GM18907 (cell line): ENCODE measurements around the gene SMIM33.
"Not testable (repeated sequence)": the region's sequence is repeated elsewhere in the genome, so short reads cannot be mapped to it uniquely, and the experiment has no call there.

Experiments
- ATAC-seq: cut with Tn5 transposase; IDR thresholded peaks from one replicate; pipeline ENCODE4 v1.9.1; 2021; ENCODE audit warnings: mild to moderate bottlenecking, moderate library complexity; ENCODE audit not compliant: unreplicated experiment

SMIM33 gene

GRCh38 chr5:139470821-139471300 lies at the start of gene SMIM33:
SMIM33 (plus strand) TSS chr5:139471004; CDS start chr5:139471122, 118 bp downstream.
- no peak for ATAC-seq

- peak; percentile 82 for ATAC-seq
Observed at GRCh38 chr5:139422307-139422893, 48.4 kb upstream of the SMIM33 start.

GRCh38 chr5:139425497-139425896 lies 45.3 kb upstream of the SMIM33 start:
- no peak for ATAC-seq

GRCh38 chr5:139426203-139426885 lies 44.5 kb upstream of the SMIM33 start:
- ATAC-seq: no peak

- no peak for ATAC-seq
Observed at GRCh38 chr5:139430015-139430414, 40.8 kb upstream of the SMIM33 start.

- no peak for ATAC-seq
Observed at GRCh38 chr5:139431706-139432105, 39.1 kb upstream of the SMIM33 start.

- ATAC-seq: no peak
Observed at GRCh38 chr5:139435676-139436075, 35.1 kb upstream of the SMIM33 start.

GRCh38 chr5:139438707-139439012 lies 32.1 kb upstream of the SMIM33 start:
- ATAC-seq: no peak

- ATAC-seq: peak; percentile 85
Observed at GRCh38 chr5:139439013-139439903, 31.5 kb upstream of the SMIM33 start, which contains the start of gene DNAJC18. DNAJC18 (minus strand) TSS chr5:139439525; CDS start chr5:139439445, 80 bp downstream.

- not testable (repeated sequence) for ATAC-seq
Observed at GRCh38 chr5:139440416-139440815, 30.4 kb upstream of the SMIM33 start.

GRCh38 chr5:139443831-139444453 lies 26.9 kb upstream of the SMIM33 start:
- ATAC-seq: no peak

- no peak for ATAC-seq
Observed at GRCh38 chr5:139445325-139446170, 25.3 kb upstream of the SMIM33 start.

- peak; percentile 59 for ATAC-seq
Observed at GRCh38 chr5:139446956-139447779, 23.6 kb upstream of the SMIM33 start.

- no peak for ATAC-seq
Observed at GRCh38 chr5:139451176-139451575, 19.6 kb upstream of the SMIM33 start.

GRCh38 chr5:139451878-139452660 lies 18.7 kb upstream of the SMIM33 start:
- ATAC-seq: no peak

- no peak for ATAC-seq
Observed at GRCh38 chr5:139453683-139454567, 16.9 kb upstream of the SMIM33 start.

GRCh38 chr5:139454568-139455290 lies 16.1 kb upstream of the SMIM33 start:
- no peak for ATAC-seq
